Measurements from ENCODE around the gene GJD3.

- no peak for TF ChIP-seq CTCF (IDR thresholded peaks at IDR 0.05)
- no peak for TF ChIP-seq POLR2AphosphoS5 (IDR thresholded peaks at IDR 0.05)
Observed at GRCh38 chr17:40347319-40348135, 17.0 kb downstream of the GJD3 start.

Data from suprapubic skin (tissue), 3 donors.